Measurements from ENCODE around the gene SLC4A1AP. TPM values are rescaled to one million over a fixed set of nuclear protein-coding genes. Genes with fewer than 3 reads are reported as not detected.
A peak's percentile ranks its signal among the peaks of the same experiment; 100 is the strongest.

SLC4A1AP gene
- total and polyA plus RNA-seq, 2 of the 13 experiments (the other 11 are each of a cell fraction or from before 2014, with no cell fraction given) = 15.3 to 44.6 TPM

GRCh38 chr2:27738349-27739057 is 74.8 kb downstream of the SLC4A1AP start (continued):
- no peak for TF ChIP-seq SNAPC2 (CRISPR knock-in tag; IDR thresholded peaks at IDR 0.05)
- no peak for TF ChIP-seq CENPT (CRISPR knock-in tag; IDR thresholded peaks at IDR 0.05; ENCODE audit: low read depth)
- no peak for TF ChIP-seq ZNF136 (CRISPR knock-in tag; IDR thresholded peaks at IDR 0.05; ENCODE audit: low read depth)
- TF ChIP-seq IKZF1 (IDR thresholded peaks at IDR 0.05) = no peak
- peak; percentile 52; the same call in 1 of the 2 replicates for TF ChIP-seq MAZ (IDR thresholded peaks at IDR 0.05; ENCODE audit: borderline replicate concordance, low read depth, low read length)
- TF ChIP-seq MAZ (CRISPR knock-in tag; IDR thresholded peaks at IDR 0.05; ENCODE audit: low read depth) = peak; percentile 61; the same call in 1 of the 2 replicates
- TF ChIP-seq ZNF570 (CRISPR knock-in tag; IDR thresholded peaks at IDR 0.05; ENCODE audit: borderline replicate concordance) = no peak
- TF ChIP-seq ZNF558 (CRISPR knock-in tag; IDR thresholded peaks at IDR 0.05; ENCODE audit: borderline replicate concordance) = no peak
- TF ChIP-seq SRSF9 (IDR thresholded peaks at IDR 0.05; ENCODE audit: borderline replicate concordance, insufficient read depth, low read depth, low read length, poor library complexity, severe bottlenecking) = no peak
- TF ChIP-seq KDM5B (CRISPR knock-in tag; IDR thresholded peaks at IDR 0.05; ENCODE audit: borderline replicate concordance) = no peak; the same call in 1 of the 2 replicates
- TF ChIP-seq MEIS1 (CRISPR knock-in tag; IDR thresholded peaks at IDR 0.05; ENCODE audit: borderline replicate concordance) = peak; percentile 85
- TF ChIP-seq FOXP4 (CRISPR knock-in tag; IDR thresholded peaks at IDR 0.05) = peak; percentile 48
- no peak; the same call in 1 of the 2 replicates for TF ChIP-seq ZBTB34 (CRISPR knock-in tag; IDR thresholded peaks at IDR 0.05)
- peak; percentile 67; the same call in 1 of the 2 replicates for TF ChIP-seq ZNF776 (CRISPR knock-in tag; IDR thresholded peaks at IDR 0.05)
- TF ChIP-seq RFXANK (CRISPR knock-in tag; IDR thresholded peaks at IDR 0.05) = no peak
- no peak for TF ChIP-seq ZNF549 (CRISPR knock-in tag; IDR thresholded peaks at IDR 0.05)
- peak; percentile 66; the same call in 1 of the 2 replicates for TF ChIP-seq ZNF747 (CRISPR knock-in tag; IDR thresholded peaks at IDR 0.05; ENCODE audit: borderline replicate concordance)
- no peak for TF ChIP-seq GPBP1L1 (CRISPR knock-in tag; IDR thresholded peaks at IDR 0.05)
- peak; percentile 79 for TF ChIP-seq SRF (IDR thresholded peaks at IDR 0.05; ENCODE audit: low read depth, low read length)
- TF ChIP-seq WIZ (CRISPR knock-in tag; IDR thresholded peaks at IDR 0.05) = no peak; the same call in 1 of the 2 replicates
- TF ChIP-seq, protein P1, sequence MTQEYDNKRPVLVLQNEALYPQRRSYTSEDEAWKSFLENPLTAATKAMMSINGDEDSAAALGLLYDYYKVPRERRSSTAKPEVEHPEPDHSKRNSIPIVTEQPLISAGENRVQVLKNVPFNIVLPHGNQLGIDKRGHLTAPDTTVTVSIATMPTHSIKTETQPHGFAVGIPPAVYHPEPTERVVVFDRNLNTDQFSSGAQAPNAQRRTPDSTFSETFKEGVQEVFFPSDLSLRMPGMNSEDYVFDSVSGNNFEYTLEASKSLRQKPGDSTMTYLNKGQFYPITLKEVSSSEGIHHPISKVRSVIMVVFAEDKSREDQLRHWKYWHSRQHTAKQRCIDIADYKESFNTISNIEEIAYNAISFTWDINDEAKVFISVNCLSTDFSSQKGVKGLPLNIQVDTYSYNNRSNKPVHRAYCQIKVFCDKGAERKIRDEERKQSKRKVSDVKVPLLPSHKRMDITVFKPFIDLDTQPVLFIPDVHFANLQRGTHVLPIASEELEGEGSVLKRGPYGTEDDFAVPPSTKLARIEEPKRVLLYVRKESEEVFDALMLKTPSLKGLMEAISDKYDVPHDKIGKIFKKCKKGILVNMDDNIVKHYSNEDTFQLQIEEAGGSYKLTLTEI (CRISPR knock-in tag; conservative IDR thresholded peaks at IDR 0.05) = no peak
- TF ChIP-seq PLSCR1 (CRISPR knock-in tag; IDR thresholded peaks at IDR 0.05; ENCODE audit: borderline replicate concordance) = no peak

All from HepG2 (cell line).